A673 (cell line): ENCODE measurements around the gene LINC00632.

ENCODE experiments used
- EZH2 ChIP-seq: fragments of 200-600 bp; sonication (generic); IDR thresholded peaks from 2 replicates; pipeline ENCODE4 v1.6.1; 2017; ENCODE audit warnings: borderline replicate concordance, low read depth, mild to moderate bottlenecking, mixed read lengths, antibody characterized with exemption, low read length; ENCODE audit not compliant: poor library complexity, severe bottlenecking
- TF ChIP-seq, protein P1 (sequence below): fragments of 300-800, 200-600 bp; sonication (generic); conservative IDR thresholded peaks from 2 replicates; pipeline ENCODE4 v1.5.1; 2017; ENCODE audit warnings: low read depth, mild to moderate bottlenecking, antibody characterized with exemption, low read length, moderate library complexity, mixed read lengths

DNA sequence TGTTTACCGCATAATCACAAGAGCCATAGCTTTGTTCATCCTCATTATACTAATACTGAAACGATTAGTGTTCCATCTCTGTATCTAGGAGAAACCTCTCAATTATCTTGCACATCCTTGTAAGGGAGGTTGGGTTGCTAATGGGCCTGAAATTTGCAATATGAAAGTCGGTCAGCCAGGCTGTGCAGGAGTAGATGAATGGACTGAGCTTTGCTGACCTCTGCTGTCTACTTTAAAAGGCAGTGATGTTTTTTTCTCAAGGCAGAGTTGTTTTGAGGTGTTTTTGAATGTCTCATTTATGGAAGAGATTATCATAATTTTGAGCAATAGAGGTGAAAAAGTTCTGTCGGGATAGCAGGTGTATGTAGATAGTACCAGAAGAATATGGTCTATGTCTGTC is 47.9 kb upstream of the LINC00632 start:
- TF ChIP-seq, protein P1, sequence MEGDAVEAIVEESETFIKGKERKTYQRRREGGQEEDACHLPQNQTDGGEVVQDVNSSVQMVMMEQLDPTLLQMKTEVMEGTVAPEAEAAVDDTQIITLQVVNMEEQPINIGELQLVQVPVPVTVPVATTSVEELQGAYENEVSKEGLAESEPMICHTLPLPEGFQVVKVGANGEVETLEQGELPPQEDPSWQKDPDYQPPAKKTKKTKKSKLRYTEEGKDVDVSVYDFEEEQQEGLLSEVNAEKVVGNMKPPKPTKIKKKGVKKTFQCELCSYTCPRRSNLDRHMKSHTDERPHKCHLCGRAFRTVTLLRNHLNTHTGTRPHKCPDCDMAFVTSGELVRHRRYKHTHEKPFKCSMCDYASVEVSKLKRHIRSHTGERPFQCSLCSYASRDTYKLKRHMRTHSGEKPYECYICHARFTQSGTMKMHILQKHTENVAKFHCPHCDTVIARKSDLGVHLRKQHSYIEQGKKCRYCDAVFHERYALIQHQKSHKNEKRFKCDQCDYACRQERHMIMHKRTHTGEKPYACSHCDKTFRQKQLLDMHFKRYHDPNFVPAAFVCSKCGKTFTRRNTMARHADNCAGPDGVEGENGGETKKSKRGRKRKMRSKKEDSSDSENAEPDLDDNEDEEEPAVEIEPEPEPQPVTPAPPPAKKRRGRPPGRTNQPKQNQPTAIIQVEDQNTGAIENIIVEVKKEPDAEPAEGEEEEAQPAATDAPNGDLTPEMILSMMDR = 0 out of 2 replicates have a peak, but pooled peaks have one; percentile 30
- TF ChIP-seq EZH2 = no peak
